Stimulated activated CD8-positive, alpha-beta memory T cell treated with anti-CD3 and anti-CD28 coated beads, Interleukin-7, amount 100 ng/mL, for 48 hours (primary cell): ENCODE data around the gene NAT8L.
"Not testable (repeated sequence)": the region's sequence is repeated elsewhere in the genome, so short reads cannot be mapped to it uniquely, and the experiment has no call there.

Source experiments
- DNase-seq, 2 donors: peaks; one replicate each; pipeline ENCODE4 v3.0.0-alpha.2; 2020; ENCODE audit warnings: low read depth in 1 of 2; ENCODE audit errors: extremely low read depth in 1 of 2

The NAT8L gene

GRCh38 chr4:2059046-2059725 lies at the start of gene NAT8L:
Gene NAT8L, plus strand, starts transcription at chr4:2059327. Its CDS starts 185 bp downstream, at chr4:2059512.
- no peak for DNase-seq

- peak in 1 of 2 donors; percentile 27 for DNase-seq
Measured at GRCh38 chr4:2009651-2010233, 49.4 kb upstream of the NAT8L start.

- no peak for DNase-seq
Measured at GRCh38 chr4:2011583-2011982, 47.5 kb upstream of the NAT8L start.

GRCh38 chr4:2015008-2015407 lies 44.1 kb upstream of the NAT8L start:
- no peak for DNase-seq

- DNase-seq, result not testable (repeated sequence)
Measured at GRCh38 chr4:2021358-2022018, 37.6 kb upstream of the NAT8L start.

GRCh38 chr4:2024683-2025082 lies 34.4 kb upstream of the NAT8L start:
- no peak for DNase-seq

GRCh38 chr4:2025817-2026216 lies 33.3 kb upstream of the NAT8L start:
- DNase-seq, result no peak

- not testable (repeated sequence) for DNase-seq
Measured at GRCh38 chr4:2027120-2027519, 32.0 kb upstream of the NAT8L start.

GRCh38 chr4:2031161-2031560 lies 28.0 kb upstream of the NAT8L start:
- not testable (repeated sequence) for DNase-seq

- no peak for DNase-seq
Measured at GRCh38 chr4:2036327-2036726, 22.8 kb upstream of the NAT8L start.

GRCh38 chr4:2036866-2037265 lies 22.3 kb upstream of the NAT8L start:
- no peak for DNase-seq

- DNase-seq, result no peak
Measured at GRCh38 chr4:2040391-2041238, 18.5 kb upstream of the NAT8L start.

GRCh38 chr4:2041239-2042130 lies 17.6 kb upstream of the NAT8L start:
- peak; percentile 75 to 82 for DNase-seq

- no peak for DNase-seq
Measured at GRCh38 chr4:2042204-2042946, 16.8 kb upstream of the NAT8L start.

- DNase-seq, result no peak
Measured at GRCh38 chr4:2042947-2043395, 16.2 kb upstream of the NAT8L start.

GRCh38 chr4:2043396-2044118 lies 15.6 kb upstream of the NAT8L start:
- no peak for DNase-seq

GRCh38 chr4:2044119-2044485 lies 15.0 kb upstream of the NAT8L start:
- no peak for DNase-seq

GRCh38 chr4:2044542-2045517 lies 14.3 kb upstream of the NAT8L start:
- DNase-seq, result no peak
